PC-9 (cell line): ENCODE measurements around the gene PPP2R5E.

ENCODE experiments used
- CTCF ChIP-seq: fragments of 200-600 bp; sonication (generic); conservative IDR thresholded peaks from 2 replicates; pipeline ENCODE4 v1.6.1; 2017; ENCODE audit warnings: mixed run types, antibody characterized with exemption, mild to moderate bottlenecking, moderate library complexity
- EZH2 ChIP-seq: fragments of 200-600 bp; sonication (generic); IDR thresholded peaks from 2 replicates; pipeline ENCODE4 v1.8.0; 2017; ENCODE audit warnings: antibody characterized with exemption, low read depth

GRCh38 chr14:63453443-63453936 is 89.7 kb downstream of the PPP2R5E start:
- no peak for TF ChIP-seq CTCF
- no peak for TF ChIP-seq EZH2
